HG02973 (cell line): ENCODE results near the gene CYTH3.
"Not testable (repeated sequence)": the region's sequence is repeated elsewhere in the genome, so short reads cannot be mapped to it uniquely, and the experiment has no call there.

Experiments used
- ATAC-seq: cut with Tn5 transposase; IDR thresholded peaks from one replicate; pipeline ENCODE4 v1.9.1; 2021; ENCODE audit warnings: moderate library complexity; ENCODE audit not compliant: unreplicated experiment

The CYTH3 gene

GRCh38 chr7:6198689-6199595, 73.5 kb downstream of the CYTH3 start:
- no peak for ATAC-seq

DNA sequence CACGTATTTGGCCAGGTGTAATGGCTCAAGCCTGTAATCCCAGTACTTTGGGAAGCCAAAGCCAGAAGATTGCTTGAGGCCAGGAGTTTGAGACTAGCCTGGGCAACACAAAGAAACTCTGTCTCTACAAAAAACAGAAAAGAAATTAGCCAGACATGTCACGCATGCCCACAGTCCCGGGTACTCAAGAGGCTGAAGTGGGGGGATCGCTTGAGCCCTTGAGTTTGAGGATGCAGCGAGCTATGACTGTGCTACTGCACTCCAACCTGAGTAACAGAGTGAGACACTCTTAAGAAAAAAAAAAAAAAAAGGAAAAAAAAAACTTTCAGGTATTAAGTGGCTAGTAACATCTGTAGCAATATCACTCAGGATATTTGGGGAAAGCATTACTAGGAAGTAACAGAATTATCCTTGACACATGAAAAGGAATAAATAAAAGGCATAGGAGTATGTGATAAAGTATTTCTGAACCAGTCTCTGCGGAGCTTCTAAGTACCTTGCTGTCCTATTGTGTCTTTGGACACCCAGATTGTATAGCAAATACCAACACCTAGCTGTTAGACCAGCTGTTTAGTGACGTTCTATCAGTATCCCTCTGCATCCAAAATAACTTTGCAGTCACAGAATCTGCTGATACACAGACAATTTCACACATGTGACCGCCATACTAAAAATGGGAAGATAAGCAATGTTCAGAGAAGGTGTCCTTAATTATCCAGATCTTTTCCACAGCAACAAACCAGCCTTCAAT, 74.4 kb downstream of the CYTH3 start:
- ATAC-seq, result no peak

- ATAC-seq, result no peak
Measured at GRCh38 chr7:6193709-6194108, 78.7 kb downstream of the CYTH3 start.

DNA sequence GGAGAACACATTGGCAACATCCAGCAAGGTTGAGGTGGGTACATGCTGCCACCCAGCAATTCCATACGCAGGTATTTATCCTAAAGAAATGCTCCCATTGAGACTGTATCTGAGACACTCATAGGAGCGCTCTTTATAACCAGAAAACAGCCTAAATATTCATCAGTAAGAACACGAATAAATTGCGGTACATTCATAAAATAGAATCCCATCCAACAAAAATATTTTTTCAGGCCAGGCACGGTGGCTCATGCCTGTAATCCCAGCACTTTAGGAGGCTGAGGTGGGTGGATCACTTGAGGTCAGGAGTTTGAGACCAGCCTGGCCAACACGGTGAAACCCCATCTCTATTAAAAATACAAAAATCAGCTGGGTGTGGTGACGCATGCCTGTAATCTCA, 81.9 kb downstream of the CYTH3 start:
- ATAC-seq, result not testable (repeated sequence)

- ATAC-seq, result no peak
Measured at GRCh38 chr7:6188389-6188788, 84.0 kb downstream of the CYTH3 start.

DNA sequence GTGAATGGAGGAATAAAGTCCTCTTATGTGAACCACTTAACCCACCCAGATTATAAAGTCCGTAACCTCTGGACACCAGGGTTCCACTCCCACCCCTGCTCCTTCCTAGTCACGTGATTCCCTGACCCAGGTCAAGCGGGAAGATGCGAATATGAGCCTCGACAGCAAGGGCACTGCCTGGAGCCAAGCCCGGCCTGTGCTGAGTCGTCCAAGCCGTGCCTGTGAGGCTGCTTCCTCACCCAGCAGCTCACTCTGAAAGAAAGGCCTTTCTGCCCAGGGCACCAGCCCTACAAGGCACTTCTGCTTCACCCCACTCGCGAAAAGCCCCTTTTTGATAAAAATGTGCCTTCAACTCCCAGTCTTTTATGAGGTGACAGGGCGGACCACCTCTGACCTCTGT, 85.8 kb downstream of the CYTH3 start:
- no peak for ATAC-seq

DNA sequence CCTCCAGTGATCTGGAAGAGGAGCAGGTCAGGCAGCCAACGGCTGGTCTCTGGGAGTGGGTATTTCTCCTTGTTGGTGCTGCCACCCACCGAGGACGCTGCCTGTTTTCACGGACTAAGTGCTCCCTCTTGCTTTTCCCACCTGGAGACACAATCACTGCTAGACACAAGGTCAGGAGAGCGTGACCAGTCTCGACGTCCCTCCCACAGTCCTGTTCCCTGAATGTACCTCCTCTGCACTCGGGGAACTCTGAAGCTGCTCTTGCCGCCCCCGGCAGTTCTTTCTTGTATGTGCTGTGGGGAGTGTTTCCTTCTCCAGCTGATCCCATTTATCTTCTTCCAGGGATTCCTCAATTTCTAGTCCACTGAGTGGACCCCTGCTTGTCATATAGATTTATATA, 89.4 kb downstream of the CYTH3 start:
- no peak for ATAC-seq

GRCh38 chr7:6181136-6181535, 91.3 kb downstream of the CYTH3 start:
- no peak for ATAC-seq

- no peak for ATAC-seq
Measured at GRCh38 chr7:6180344-6180725, 92.1 kb downstream of the CYTH3 start.

DNA sequence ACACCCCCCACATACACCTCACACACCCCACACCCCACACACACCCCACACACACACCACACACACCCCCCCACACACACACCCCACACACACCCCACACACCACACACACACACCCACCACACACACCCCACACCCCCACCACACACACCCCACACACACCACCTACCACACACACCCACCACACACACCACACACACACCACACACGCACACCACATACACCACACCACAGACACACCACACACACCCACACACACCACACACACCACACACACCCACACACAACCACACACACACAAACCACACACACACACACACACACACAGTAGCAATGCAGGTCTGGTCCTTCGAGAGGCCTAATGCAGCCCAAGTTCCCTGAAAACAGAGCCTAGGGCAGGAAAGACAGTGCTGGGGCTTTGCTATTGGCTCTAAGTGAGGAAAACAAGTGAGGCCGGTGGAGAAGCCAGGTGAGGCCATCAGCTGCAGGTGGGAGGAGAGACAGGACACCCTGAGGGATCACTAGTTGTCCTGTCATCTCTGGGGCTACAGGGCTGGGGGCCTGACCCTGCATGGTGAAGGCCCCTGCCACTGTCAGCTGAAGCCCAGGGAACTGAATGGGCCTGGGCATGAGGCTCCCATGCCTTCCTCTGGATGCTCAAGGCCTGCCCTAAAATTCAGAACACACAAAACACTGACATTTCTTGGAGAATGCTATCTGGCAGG, 92.6 kb downstream of the CYTH3 start:
- ATAC-seq, result no peak

DNA sequence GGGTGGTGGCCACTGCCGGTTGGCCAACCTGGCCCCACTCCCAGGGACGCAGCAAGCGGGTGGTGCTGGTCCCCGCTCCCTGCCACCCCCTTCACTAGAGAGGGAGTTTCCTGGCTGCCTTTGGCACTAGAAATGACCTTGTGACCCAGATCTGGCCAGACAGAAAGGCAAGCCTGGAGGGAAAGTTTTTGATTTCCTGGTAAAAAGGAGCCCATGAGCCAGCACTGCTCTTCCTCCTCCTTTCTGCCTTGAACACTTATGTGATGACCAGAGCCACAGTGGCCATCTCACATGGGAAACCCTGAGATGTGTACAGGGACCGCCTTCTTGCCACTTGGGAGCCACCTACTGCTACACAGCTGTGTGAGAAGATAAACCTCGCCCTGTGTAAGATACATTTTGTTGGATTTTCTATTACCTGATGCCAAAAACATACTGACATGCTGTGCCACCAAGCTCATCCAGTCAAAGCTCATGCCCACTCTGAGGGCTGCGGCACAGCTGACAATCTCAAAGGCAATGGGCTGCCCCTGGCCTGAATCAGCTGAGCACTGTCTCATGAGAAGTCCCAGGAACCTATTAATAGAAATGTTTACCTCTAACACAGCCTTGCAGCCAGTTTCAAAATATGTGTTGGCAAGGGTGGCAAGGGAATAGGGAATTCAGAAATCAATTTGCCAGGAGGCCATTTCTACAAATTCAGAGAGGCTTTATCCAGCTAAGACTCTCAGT, 94.0 kb downstream of the CYTH3 start:
- ATAC-seq, result no peak

GRCh38 chr7:6175645-6176044, 96.8 kb downstream of the CYTH3 start:
- no peak for ATAC-seq

- no peak for ATAC-seq
Measured at GRCh38 chr7:6172910-6173295, 99.5 kb downstream of the CYTH3 start.

- ATAC-seq, result no peak
Measured at GRCh38 chr7:6172224-6172909, 100.1 kb downstream of the CYTH3 start.

- no peak for ATAC-seq
Measured at GRCh38 chr7:6171532-6172223, 100.7 kb downstream of the CYTH3 start.

DNA sequence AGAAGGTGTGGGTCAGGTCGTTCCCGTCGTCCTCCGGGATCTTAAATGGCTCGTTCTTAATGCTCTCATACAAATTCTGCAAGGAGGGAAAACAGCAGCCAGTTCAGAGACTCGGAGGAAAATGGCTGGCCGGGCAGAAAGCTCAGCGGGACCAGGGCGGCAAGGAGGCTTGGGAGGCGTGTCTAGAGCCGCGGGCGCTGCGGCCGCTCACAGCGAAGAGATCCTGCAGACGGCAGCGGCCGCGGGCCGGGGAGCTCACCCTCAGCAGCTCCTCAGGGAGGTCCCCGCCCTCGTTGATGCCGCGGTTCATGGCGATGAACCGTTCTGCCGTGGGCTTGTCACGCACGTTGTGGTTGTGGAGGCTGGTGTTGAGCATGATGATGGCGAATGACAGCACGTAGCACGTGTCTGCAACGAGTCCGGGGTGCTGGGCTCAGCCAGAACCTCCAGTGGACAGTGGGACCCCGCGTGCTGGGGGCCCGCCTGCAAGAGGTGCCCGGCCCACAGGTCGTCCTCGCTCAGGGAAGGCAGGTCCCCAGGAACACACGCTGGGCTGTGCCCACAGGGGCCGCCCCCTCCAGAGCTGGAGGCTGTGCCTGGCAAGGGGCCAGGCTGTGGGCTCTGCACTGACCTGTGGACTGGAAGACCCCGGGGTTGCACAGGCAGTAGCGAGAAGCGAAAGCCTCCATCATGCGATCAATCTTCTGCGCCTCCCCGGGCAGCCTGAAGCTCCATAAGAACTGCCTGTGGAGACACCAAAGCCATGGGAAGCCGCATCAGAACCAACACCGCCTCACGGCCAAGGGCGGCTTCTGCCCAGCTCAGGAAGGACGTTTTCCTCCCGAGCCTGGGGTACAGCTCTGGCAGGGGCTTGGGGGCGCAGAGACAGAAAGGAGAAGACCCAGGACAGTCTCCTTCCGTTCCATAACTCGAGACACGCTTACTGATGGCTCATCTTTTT, 101.6 kb downstream of the CYTH3 start:
- no peak for ATAC-seq

DNA sequence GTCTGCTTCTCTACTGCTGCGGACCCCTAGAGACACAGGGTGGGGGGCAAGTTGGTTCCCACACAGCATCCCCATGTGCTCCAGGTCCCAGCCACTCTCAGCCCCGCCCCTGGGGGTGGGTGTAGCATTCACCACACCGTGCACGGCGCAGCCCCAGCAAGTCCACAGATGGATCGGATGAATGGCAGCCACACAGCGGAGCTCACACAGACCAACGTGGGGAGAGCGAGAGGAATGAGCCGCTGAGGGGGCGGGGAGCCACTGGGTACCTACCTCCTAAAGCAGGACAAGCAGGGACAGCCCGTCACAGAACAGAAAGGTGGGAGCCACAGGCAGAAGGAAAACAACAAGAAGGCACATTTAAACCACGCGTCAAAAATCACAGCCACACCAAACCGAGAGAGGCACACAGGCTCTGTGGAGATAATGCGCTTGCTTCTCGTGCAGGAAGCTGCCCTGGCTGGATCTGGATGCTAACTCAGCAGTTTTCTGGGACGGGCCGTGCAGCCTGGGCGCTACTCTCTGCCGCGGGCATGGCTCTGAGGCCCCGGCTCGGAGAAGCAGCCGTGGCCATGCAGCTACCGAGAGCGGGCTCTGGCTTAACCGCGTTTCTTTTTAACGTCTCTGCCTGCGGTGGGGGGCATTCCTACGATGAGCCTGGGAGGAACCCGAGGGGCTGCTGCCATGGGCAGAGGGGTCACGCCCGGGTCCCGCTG, 102.5 kb downstream of the CYTH3 start:
- no peak for ATAC-seq

GRCh38 chr7:6168477-6168868, 104.0 kb downstream of the CYTH3 start:
- ATAC-seq, result no peak
